DOHH2 (cell line): Measurements from ENCODE around the gene HGF.

Experiments used
- H3F3A ChIP-seq: fragments of 200-600 bp; sonication (generic), shearing (Covaris generic); 2 replicates; pipeline ENCODE4 v1.6.0; 2016; ENCODE audit warnings: antibody characterized with exemption, mild to moderate bottlenecking; ENCODE audit not compliant: control insufficient read depth, insufficient read depth
- H3K27ac ChIP-seq: fragments of 200-600 bp; sonication (generic); 2 replicates; pipeline ENCODE4 v1.5.1; 2014; ENCODE audit warnings: low read depth, mild to moderate bottlenecking, low read length, moderate library complexity
- H3K27me3 ChIP-seq: fragments of 200-600 bp; sonication (generic); 2 replicates; pipeline ENCODE4 v1.6.1; 2014; ENCODE audit warnings: mild to moderate bottlenecking, low read length, mixed read lengths; ENCODE audit not compliant: control insufficient read depth
- H3K36me3 ChIP-seq: fragments of 200-600 bp; sonication (generic); 2 replicates; pipeline ENCODE4 v1.6.1; 2014; ENCODE audit warnings: mild to moderate bottlenecking, low read length, moderate library complexity, mixed read lengths; ENCODE audit not compliant: control insufficient read depth
- H3K4me1 ChIP-seq: fragments of 200-600 bp; sonication (generic); 2 replicates; pipeline ENCODE4 v1.6.1; 2014; ENCODE audit warnings: mild to moderate bottlenecking, low read length, mixed read lengths; ENCODE audit not compliant: control insufficient read depth
- H3K4me2 ChIP-seq: fragments of 200-600 bp; sonication (generic); 2 replicates; pipeline ENCODE4 v1.6.0; 2014; ENCODE audit warnings: mild to moderate bottlenecking, low read length, moderate library complexity
- H3K4me3 ChIP-seq: fragments of 200-600 bp; sonication (generic); 2 replicates; pipeline ENCODE4 v1.5.1; 2014; ENCODE audit warnings: mild to moderate bottlenecking, low read length, mixed read lengths
- H3K79me2 ChIP-seq: fragments of 200-600 bp; sonication (generic); 2 replicates; pipeline ENCODE4 v1.6.1; 2014; ENCODE audit warnings: mild to moderate bottlenecking, low read length, mixed read lengths; ENCODE audit not compliant: control insufficient read depth
- H3K9me2 ChIP-seq: fragments of 200-600 bp; sonication (generic); replicated peaks from 2 replicates; pipeline ENCODE4 v1.6.1; 2014; ENCODE audit warnings: mild to moderate bottlenecking, low read length, mixed read lengths; ENCODE audit not compliant: control insufficient read depth
- H3K9me3 ChIP-seq: fragments of 200-600 bp; sonication (generic); 2 replicates; pipeline ENCODE4 v1.6.1; 2014; ENCODE audit warnings: antibody characterized with exemption, low read length, mixed read lengths; ENCODE audit not compliant: control insufficient read depth, insufficient read depth
- H4K20me1 ChIP-seq: fragments of 200-600 bp; sonication (generic); 2 replicates; pipeline ENCODE4 v1.6.0; 2014; ENCODE audit warnings: low read depth, mild to moderate bottlenecking, antibody characterized with exemption, low read length, moderate library complexity; ENCODE audit not compliant: control insufficient read depth, insufficient read depth
- CTCF ChIP-seq: fragments of 200-600 bp; sonication (generic); IDR thresholded peaks from one replicate; pipeline ENCODE4 v1.5.1; 2014; ENCODE audit warnings: antibody characterized with exemption, mild to moderate bottlenecking, low read depth, low read length; ENCODE audit not compliant: poor library complexity, severe bottlenecking
- EZH2phosphoT487 ChIP-seq: fragments of 200-600 bp; sonication (generic); IDR thresholded peaks from 2 replicates; pipeline ENCODE4 v1.6.1; 2017; ENCODE audit warnings: borderline replicate concordance, mild to moderate bottlenecking, antibody characterized with exemption, low read length, moderate library complexity, mixed read lengths

HGF gene

GRCh38 chr7:81691199-81691821 lies 78.5 kb downstream of the HGF start:
- H3K36me3 ChIP-seq = no peaks in the 10 kb centered on the region
- TF ChIP-seq EZH2phosphoT487 (no peak), CTCF (no peak)
- no peaks in the 10 kb centered on the region for H3K9me3 ChIP-seq
- no peaks in the 10 kb centered on the region for H3K9me2 ChIP-seq
- H3K4me1 ChIP-seq = no peaks in the 10 kb centered on the region
- H3K4me3 ChIP-seq = no peak overlapping the region
- H3K79me2 ChIP-seq = no peaks in the 10 kb centered on the region
- H3K4me2 ChIP-seq = no peak overlapping the region
- H3K27me3 ChIP-seq = no peaks in the 10 kb centered on the region
- H4K20me1 ChIP-seq = no peaks in the 10 kb centered on the region
- no peaks in the 10 kb centered on the region for H3F3A ChIP-seq
- H3K27ac ChIP-seq = no peak overlapping the region

- Histone ChIP-seq H3K79me2 (no peaks in the 10 kb centered on the region), H3K27ac (no peak overlapping the region), H3K27me3 (no peaks in the 10 kb centered on the region), H3K9me3 (no peaks in the 10 kb centered on the region), H3K36me3 (no peaks in the 10 kb centered on the region), H4K20me1 (no peaks in the 10 kb centered on the region), H3K4me2 (no peak overlapping the region), H3K4me1 (no peaks in the 10 kb centered on the region), H3K9me2 (no peaks in the 10 kb centered on the region), H3K4me3 (no peak overlapping the region), H3F3A (no peaks in the 10 kb centered on the region)
- no peak for TF ChIP-seq EZH2phosphoT487
- no peak for TF ChIP-seq CTCF
Measured at GRCh38 chr7:81690688-81691087, 79.2 kb downstream of the HGF start.

- no peak overlapping the region for H3K4me3 ChIP-seq
- no peaks in the 10 kb centered on the region for H3K36me3 ChIP-seq
- H3F3A ChIP-seq = no peaks in the 10 kb centered on the region
- no peak overlapping the region for H3K4me2 ChIP-seq
- H3K27me3 ChIP-seq = no peaks in the 10 kb centered on the region
- H4K20me1 ChIP-seq = no peaks in the 10 kb centered on the region
- H3K4me1 ChIP-seq = no peaks in the 10 kb centered on the region
- no peaks in the 10 kb centered on the region for H3K9me3 ChIP-seq
- H3K27ac ChIP-seq = no peak overlapping the region
- no peaks in the 10 kb centered on the region for H3K9me2 ChIP-seq
- no peak for TF ChIP-seq EZH2phosphoT487
- TF ChIP-seq CTCF = no peak
- no peaks in the 10 kb centered on the region for H3K79me2 ChIP-seq
Measured at GRCh38 chr7:81690251-81690650, 79.6 kb downstream of the HGF start.
